HG03439 (cell line): ENCODE measurements around the gene LRRC46.

Experiments used
- ATAC-seq: cut with Tn5 transposase; IDR thresholded peaks from one replicate; pipeline ENCODE4 v1.9.1; 2021; ENCODE audit warnings: mild to moderate bottlenecking, moderate library complexity; ENCODE audit not compliant: unreplicated experiment

Gene LRRC46

DNA sequence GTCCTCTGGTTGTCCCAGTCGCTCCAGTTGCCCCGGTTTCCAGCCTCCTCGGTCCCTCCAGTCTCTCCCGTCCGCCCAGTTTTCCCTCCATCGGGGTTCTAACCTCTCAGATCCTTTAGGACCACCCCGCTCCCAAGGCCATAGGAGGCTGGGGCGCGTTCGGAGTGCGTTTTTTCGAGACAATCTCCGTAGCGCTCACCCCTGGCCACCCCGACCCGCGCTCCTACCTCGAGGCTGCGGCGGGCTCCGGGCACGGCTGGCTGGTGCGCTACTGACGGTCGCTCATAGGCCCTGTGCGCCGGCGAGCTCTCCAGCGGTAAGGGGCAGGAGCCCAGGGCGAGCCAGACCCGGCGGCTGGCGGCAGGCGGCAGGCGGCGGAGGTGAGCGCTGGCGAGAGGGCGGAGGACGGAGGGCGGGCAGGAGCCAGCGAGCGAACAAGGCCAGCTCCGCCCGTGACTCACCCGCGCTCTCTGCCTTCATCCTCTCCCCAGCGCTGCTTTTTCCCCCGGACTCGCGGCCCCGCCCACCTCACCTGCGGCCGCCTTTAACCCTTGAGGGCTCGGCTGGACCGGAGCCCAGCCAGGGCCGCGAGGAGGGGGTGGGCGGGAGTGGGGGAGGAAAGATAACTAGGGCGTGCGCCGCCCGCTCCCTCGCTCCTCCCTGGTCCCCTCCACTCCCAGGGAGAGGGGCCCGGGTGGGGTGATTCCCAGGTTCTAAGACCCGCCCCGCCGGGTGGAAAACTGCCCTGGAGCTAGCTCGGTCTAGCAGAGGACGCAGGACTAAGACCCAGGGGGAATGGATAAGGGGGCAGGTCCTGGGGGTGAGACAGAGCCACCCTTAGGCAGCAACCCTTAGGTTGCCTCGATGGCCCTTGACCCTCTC lies 19.5 kb downstream of the LRRC46 start, which contains the start of gene SP6:
Gene SP6, minus strand, starts transcription at position 472 of the 882 bp plus-strand sequence. CDS start 2,734 bp downstream, outside the sequence.
- ATAC-seq, result no peak

DNA sequence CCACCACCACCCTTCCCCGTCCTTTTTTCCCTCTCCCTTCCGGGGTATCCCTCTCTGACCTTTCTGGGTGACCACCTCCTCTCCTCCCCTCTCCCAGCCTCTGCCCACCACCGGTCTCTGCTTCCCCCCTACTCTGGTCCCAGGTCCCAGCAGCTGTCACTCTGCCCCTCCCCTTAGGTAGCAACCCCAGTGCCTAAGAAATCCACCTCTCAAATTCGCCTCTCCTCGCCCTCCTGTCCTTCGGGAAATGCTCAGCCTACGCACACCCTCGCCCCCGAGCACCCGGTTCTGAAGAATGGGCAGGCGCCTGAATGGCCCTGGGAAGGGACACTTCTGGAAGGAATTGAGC lies 20.3 kb downstream of the LRRC46 start:
- ATAC-seq, result no peak

DNA sequence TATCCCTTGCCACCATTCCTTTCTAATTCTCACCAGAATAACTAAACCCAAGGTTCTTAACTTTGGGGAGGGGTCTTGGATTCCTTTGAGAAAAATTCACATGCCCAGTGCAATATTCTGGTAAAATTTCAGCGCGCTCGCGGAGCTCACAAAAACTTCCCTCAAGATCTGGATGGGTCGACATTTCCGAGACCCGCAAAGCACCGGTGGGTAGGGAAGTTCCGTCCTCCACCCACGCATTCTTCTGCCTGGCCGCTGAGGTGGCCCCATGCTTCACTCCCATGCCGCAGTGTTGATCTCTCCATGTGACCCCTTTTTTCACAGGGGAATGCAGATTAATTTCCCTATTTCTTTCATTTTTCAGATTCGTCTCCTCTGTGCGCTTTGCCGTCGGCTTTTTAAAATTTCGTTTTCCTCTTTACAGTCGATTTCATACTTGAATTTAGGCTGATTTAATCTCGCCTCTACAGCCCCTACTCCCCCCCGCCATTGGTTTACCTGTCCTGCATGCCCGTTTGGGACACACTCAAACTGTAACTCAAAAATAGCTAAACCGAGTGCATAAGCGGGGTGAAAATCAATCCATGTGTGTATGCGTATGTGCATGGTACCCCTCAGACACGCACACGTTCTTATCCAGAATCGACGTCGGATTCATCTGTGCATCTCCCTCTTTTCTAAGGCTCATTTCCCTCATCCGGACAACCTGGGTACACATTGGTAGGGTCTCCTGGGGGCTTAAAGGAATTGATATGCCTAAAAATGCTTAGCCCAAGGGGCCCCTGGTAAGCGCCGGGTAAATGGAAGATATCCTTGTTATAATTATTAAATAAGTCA lies 20.9 kb downstream of the LRRC46 start:
- ATAC-seq, result no peak

DNA sequence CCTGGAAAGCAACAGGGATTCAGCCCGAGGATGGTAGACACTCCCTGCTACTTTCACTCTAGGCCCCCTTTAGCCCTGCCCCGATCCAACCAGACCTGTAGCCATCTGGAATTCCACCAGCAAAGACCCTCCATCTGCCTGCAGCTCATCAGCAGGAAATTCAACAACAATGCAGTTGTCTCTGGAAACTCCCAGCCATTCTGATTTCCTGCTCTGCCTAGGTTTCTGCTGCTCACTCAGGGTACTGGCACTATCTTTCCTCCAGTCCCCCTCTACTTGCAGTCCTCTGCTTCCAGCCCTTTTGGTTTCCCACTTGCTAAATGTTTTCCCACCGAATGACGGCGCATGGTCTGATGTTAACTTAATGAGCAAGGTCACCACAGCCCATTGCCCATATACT lies 22.1 kb downstream of the LRRC46 start:
- ATAC-seq, result no peak

DNA sequence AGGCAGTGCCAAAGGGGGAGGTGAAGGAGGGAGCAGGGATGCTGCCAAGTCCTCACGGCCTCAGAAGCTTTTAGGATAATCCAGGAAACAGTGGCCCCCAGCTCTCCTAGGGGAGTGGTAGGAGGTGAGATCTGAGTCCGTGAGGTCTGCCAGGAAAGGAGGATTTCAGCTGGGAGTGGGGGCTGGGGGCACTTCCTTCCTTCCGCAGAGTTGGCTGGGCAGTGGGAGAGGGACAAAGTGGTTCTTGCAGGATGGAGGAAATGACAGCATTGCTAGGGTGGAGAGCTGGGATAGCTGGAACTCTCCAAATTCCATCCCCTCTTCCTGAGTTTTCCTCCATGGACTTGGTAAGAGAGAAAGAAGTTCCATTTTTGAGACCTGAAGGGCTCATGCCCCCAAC lies 24.3 kb downstream of the LRRC46 start:
- ATAC-seq, result no peak

DNA sequence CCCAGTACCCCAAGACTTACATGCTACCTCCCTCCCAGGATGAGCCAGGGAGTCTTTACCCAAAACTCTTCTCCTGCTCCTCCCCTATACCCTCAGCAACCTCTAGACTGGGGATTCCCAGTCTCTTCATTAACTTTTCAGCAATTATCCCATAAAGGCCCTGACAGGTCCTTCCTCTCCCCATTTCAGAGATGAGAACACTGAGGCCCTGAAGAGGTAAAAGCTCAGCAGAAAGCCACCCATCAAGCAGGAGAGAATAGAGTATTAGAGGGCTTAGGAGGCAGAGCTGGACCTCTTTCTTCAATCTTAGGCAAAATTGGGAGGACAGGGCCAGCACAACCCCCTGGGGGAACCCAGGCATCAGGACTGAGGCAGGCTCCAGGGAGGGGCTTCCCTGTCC lies 25.4 kb downstream of the LRRC46 start:
- no peak for ATAC-seq

DNA sequence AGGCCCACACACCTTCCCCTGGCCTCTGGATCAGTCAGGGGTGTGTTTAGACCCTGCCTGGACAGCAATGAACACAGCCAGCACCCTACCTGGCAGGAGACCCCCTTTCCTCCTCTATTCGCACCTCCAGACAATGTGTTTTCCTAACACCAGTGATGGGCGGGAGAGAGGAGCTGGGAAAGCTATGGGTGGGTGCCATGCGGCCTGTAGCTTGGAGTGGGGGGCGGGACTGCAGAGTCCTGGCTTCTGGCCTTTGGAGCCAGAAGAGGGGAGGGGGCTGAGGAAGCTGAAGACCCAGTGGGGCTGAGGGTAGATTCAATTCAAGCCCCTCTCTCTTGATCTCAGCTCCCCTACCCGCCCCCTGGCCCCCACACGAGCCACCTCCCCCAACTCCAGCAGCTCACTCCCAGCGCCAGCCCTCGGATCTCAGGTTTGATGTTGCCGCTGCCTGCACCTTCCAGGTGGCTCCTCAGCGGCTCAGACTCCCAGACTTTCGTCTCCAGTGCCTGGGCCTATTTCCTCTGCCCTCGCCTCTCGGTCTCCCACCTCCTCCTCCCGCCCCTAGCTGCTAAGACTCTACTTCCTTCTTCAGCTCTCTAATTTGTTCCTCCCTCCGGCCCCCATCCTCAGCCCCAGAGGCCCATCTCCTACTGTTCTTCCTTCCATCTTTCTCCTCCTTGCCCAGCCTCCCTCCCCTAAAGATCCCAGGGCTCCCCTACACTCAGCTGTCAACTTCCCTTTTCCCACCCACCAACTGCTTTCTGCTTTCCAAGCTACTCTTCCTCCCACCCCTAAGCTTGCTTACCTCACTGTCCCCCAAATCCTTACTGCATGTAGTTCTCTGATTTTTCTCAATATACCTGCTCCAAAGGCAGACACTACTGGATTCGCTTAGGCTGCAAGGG lies 26.3 kb downstream of the LRRC46 start:
- ATAC-seq, result no peak

DNA sequence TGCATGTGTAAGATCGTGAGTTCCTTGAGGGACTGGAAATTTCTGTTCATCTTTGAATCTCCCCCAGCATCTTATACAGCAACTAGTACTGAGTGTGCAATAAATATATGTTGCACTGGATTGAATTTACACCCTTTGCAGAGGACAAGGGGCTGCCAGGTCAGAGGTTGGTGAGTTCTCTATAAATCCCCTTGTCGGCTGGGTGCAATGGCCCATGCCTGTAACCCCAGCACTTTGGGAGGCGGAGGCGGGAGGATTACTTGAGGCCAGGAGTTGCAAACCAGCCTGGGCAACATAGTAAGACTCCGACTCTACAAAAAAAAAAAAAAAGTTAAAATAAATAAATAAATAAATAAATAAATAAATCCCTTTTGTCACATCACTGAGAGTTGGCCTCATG lies 28.9 kb downstream of the LRRC46 start:
- no peak for ATAC-seq

DNA sequence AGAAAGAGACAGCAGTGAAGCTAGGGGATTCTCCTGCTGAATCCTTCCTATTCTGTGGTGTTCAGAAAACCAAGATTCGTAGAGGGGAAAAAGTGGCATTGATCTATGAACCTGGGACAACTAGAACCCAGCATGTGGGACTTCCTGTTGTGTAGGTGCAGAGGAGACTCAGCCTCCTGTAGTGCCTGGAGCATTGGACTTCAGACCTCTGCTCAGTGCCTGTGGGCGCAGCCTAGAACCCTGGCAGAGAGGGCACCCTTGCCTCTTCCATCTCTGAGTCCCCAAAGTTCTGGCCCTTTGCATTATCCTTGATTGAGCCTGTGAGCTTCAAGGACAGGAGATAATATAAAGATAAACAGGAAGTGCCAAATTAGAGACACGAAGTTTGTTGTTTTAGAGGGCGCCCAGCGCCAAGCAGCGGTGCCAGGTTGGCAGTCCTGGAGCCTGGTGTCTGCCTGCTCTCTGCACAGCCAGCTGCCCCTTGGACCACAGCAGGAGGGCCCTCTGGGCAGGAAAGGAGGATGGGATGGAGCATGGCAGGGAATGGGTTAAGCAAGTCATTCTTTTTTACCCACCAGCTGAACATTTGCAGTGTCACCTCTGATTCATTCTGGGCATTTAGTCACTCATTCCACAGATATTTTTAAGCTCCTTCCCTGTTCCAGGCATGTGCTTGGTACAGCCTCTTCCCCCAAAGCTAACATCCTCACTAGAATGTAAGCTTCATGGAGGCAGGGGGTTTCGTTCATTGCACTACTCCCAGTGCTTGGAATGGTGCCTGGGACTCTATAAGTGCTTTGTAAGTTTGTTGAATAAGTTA lies 31.4 kb downstream of the LRRC46 start:
- no peak for ATAC-seq

DNA sequence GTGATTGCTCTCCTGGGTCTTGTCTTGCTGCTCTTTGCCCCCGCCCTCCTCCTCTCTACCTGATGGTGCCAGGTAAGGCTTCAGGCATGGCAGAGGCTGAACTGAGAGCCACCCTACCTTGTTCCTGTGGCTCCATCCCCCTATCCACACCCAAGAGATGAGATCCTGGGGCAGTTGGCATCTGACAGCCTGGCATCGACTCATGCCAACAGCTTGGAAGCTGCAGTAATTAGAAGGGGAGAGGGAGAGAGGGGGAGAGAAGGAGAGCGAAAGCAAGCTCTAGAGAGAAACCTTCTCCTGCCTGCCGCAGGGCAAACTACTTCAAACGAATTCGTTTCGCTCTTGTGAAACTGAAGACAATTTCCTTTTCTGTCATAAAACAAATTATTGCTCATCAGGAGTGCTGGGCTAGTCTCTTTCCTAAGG lies 33.3 kb downstream of the LRRC46 start:
- ATAC-seq, result no peak

DNA sequence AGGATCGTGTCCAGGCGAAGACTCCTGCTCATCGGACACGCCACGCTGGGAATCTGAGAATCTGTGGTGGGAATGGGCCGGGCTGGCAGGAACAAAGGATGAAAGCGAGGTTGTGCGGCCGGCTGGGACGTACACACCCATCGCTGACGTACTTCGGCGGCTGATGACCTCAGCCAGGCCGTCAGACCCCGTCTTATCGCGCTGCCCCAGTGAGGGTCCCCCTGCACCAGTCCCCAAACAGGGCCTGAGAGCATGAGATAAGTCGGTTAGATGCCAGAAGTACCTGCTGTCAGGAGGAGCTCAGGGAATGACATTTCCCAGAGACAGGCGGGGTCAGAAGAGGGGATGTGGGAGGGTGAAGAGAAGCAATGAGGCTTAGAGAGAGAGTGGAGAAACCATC lies 35.5 kb downstream of the LRRC46 start:
- ATAC-seq, result no peak

DNA sequence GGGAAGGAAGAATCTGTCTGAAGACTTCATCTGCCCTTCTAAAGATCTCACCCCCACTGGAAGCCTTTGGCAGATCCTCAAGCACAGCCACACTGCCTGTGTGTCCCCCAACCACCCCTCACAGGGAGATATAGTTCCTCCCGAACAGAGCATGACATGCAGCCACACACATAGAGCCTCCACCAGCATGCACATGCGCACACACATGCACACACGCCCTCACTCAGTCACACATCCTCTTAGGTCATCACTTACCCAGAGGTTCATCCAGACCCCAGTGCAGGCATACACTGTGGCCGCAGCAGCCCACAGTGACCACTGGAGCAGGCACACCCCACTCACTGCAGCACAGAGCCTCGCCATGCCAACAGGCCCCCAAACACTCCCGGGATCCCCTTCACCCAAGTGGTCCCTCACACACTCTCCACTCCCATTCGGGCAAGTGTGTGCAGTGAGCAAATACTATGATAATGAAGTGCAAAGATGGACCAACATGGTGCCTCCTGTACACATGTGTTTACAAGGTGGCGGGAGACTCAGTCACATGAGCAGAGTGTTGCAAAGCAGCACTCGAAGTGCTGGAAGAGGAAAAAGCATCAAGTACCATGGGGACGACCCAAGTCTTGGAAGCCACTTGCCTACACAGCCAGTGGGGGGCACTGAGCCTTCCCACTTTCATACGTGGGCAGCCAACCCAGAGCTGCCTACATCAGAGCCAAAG lies 36.5 kb downstream of the LRRC46 start:
- ATAC-seq, result no peak

DNA sequence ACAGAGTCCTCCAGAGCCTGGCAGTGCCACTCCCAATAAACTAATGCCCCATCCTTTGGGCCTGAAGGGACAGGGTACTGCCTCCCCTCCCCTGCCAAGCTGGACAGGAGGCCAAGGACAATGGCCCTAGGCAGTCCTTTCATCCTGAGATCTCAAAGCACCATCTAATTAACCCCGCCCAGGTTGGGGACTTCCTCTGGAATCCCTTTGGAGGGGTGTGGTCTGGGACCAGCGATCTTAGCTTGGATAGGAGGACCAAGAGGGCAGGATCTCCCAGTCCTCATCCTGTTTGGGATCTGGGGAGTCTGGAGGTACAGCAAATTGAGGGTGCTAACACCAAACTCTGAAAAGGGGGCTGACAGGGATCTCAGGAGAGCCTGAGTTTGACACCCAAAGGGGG lies 37.6 kb downstream of the LRRC46 start:
- ATAC-seq, result no peak

DNA sequence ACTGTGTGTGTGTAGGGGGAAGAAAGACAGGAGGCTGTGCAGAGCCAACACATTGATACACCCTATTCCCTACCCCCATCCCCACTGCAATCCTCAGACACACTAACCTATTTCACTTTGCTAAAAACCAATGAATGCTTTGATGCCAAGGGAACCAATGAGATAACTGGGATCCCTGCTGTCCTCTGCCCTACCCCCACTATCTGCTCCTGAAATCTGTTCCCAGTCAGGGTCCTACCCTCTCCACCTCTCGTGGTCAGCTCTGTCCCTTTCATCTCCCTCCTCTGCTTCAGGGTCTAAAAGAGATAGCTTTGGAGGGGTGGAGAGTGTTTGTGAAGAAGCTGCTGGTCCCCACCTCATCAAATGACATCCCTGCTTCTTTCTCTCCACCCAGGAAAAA lies 38.6 kb downstream of the LRRC46 start:
- ATAC-seq, result no peak

DNA sequence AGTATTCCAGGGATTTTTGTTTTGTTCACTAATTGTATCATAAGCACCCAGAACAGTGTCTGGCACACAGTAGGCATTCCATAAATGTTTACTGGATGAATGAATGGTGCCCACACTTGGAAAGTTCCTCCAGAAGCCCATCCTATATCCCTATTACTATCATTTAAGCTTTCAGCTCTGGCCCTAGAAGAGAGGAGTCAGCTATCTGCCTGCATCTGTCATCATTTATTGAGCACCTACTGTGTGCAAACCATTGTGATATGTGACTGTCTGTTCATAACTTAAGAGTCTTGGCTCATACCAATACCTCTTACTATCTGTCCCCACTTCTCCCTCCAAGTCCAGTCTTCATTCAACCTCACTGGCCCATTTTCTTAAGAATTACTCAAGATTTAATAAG lies 39.6 kb downstream of the LRRC46 start:
- no peak for ATAC-seq

DNA sequence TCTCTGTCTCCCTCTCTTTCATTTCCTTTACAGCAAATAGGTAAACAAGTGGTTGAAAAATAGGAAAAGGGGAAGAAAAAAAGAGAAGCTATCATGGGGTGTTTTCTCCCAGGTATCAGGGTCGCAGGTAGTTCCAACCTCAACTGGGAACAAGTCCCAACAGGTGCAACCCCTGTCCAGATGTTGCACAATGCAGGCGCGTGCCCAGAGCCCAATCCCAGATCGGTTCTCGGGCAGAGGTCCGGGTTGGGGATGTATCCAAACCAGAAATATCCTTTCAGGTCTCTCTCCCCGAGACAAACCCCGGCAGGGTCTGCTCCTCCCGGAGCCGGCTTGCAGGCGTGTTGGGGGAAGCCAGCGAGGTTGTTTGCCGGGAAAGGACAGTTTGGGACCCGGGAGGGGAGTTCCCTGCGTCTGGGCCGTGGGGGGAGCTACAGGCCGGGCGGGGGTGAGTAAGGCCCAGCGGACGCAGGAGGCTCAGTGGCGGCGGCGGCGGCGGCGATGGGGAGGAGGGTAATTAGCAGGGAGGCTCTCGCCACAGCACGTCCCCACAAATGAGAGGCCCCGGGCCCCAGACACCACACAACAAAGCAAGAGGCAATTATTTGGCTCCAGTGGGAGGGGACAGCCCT lies 40.7 kb downstream of the LRRC46 start:
- no peak for ATAC-seq

DNA sequence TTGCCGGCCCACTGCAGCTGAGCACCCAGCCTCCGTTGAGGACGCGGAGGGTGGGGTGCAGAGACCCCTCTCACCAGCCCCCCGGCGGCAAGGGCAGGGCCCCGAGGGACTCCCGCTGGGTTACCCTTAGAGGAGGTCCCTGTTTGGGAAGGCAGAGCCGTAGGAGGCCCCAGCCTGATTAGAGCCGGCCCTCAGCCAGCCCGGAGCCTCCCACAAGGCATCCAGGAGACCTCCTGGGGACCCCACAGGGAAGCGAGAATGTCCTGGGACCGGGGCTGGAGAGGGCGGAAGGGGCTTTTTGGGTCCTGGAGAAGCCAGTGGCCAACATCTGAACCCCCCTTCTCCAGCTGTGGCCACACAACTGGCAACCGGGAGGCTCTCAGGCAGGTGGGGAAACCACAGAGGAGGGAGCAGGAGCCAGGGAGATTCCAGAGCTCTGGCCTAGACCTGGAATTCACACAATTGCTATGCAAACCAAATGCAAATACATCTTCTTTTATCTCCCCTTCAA lies 41.2 kb downstream of the LRRC46 start:
- no peak for ATAC-seq

DNA sequence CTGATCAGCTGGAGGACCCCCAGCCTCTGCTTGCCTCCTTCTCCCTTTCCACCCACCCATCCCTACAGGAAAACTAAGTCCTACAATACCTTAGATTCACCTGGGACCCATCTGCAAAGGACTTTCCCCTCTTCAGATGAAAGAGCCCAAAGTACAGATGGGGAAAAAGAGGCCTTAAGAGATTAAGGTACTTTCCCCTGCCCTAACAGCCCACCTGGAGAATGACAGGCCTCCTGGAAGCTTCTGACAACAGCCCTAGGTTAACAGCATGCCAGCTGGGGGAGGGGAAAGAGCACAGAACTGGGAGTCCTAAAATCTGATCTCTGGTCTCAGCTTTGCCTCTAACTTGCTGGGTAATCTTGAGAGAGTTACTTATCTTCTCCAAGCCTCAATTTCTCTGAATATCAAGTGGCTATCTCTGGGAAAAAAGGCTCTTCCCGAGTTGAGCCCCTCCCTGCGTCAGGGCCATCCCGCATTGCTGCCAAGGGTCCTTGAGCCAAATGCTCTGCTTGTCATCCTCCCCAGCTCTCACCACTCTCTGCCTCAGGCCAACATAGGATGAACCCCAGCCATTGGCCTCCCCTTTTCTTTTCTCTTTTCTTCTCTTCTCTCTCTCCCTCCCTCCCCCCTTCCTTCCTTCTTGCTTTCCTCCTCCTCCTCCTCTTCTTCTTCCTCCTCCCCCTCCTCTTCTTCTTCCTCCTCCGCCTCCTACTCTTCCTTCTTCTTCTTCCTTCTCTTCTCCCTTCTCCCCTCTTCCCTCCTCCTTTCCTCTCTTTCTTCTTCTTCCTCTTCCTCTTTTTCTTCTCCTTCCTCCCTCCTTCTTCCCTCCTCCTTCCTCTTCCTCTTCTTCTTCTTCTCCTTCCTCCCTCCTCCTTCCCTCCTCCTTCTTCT lies 42.0 kb downstream of the LRRC46 start:
- no peak for ATAC-seq
